ENCODE measurements around the gene STXBP5.

Gene STXBP5

GRCh38 chr6:147207351-147207750 is 3.1 kb downstream of the STXBP5 start:
- no peak overlapping the region for H3K4me3 ChIP-seq (ENCODE audit: low read depth, low read length)
- DNase-seq (ENCODE audit: low read depth) = no peak

GRCh38 chr6:147207837-147208754 is 3.9 kb downstream of the STXBP5 start:
- DNase-seq (ENCODE audit: low read depth) = no peak
- no peak overlapping the region for H3K4me3 ChIP-seq (ENCODE audit: low read depth, low read length)

- no peak for DNase-seq (ENCODE audit: low read depth)
- no peak overlapping the region for H3K4me3 ChIP-seq (ENCODE audit: low read depth, low read length)
Observed at GRCh38 chr6:147209762-147210449, 5.7 kb downstream of the STXBP5 start.

- DNase-seq (ENCODE audit: low read depth) = no peak
- H3K4me3 ChIP-seq (ENCODE audit: low read depth, low read length) = no peak overlapping the region
Observed at GRCh38 chr6:147211349-147211748, 7.1 kb downstream of the STXBP5 start.

GRCh38 chr6:147211831-147212230 is 7.6 kb downstream of the STXBP5 start:
- DNase-seq (ENCODE audit: low read depth) = no peak
- H3K4me3 ChIP-seq (ENCODE audit: low read depth, low read length) = no peak overlapping the region

- no peak for DNase-seq (ENCODE audit: low read depth)
- no peak overlapping the region for H3K4me3 ChIP-seq (ENCODE audit: low read depth, low read length)
Observed at GRCh38 chr6:147212622-147213021, 8.4 kb downstream of the STXBP5 start.

GRCh38 chr6:147213772-147214171 is 9.6 kb downstream of the STXBP5 start:
- no peak for DNase-seq (ENCODE audit: low read depth)

GRCh38 chr6:147214248-147215227 is 10.3 kb downstream of the STXBP5 start:
- no peak for DNase-seq (ENCODE audit: low read depth)
- no peak overlapping the region for H3K4me3 ChIP-seq (ENCODE audit: low read depth, low read length)

More at GRCh38 chr6:147213772-147214171, 9.6 kb downstream of the STXBP5 start:
- H3K4me3 ChIP-seq (ENCODE audit: low read depth, low read length) = no peak overlapping the region

GRCh38 chr6:147216915-147217314 is 12.7 kb downstream of the STXBP5 start:
- no peak overlapping the region for H3K4me3 ChIP-seq (ENCODE audit: low read depth, low read length)
- no peak for DNase-seq (ENCODE audit: low read depth)

GRCh38 chr6:147217840-147218404 is 13.7 kb downstream of the STXBP5 start:
- H3K4me3 ChIP-seq (ENCODE audit: low read depth, low read length) = no peak overlapping the region
- no peak for DNase-seq (ENCODE audit: low read depth)

- no peak overlapping the region for H3K4me3 ChIP-seq (ENCODE audit: low read depth, low read length)
- DNase-seq (ENCODE audit: low read depth) = no peak
Observed at GRCh38 chr6:147218797-147219196, 14.6 kb downstream of the STXBP5 start.

GRCh38 chr6:147219463-147219862 is 15.2 kb downstream of the STXBP5 start:
- DNase-seq (ENCODE audit: low read depth) = no peak

GRCh38 chr6:147220345-147220744 is 16.1 kb downstream of the STXBP5 start:
- no peak for DNase-seq (ENCODE audit: low read depth)
- H3K4me3 ChIP-seq (ENCODE audit: low read depth, low read length) = no peak overlapping the region

More at GRCh38 chr6:147219463-147219862, 15.2 kb downstream of the STXBP5 start:
- no peak overlapping the region for H3K4me3 ChIP-seq (ENCODE audit: low read depth, low read length)

GRCh38 chr6:147221739-147222138 is 17.5 kb downstream of the STXBP5 start:
- H3K4me3 ChIP-seq (ENCODE audit: low read depth, low read length) = no peak overlapping the region
- no peak for DNase-seq (ENCODE audit: low read depth)

- H3K4me3 ChIP-seq (ENCODE audit: low read depth, low read length) = no peak overlapping the region
- DNase-seq (ENCODE audit: low read depth) = no peak
Observed at GRCh38 chr6:147222160-147222838, 18.1 kb downstream of the STXBP5 start.

GRCh38 chr6:147223736-147224135 is 19.5 kb downstream of the STXBP5 start:
- no peak for DNase-seq (ENCODE audit: low read depth)
- H3K4me3 ChIP-seq (ENCODE audit: low read depth, low read length) = no peak overlapping the region

- H3K4me3 ChIP-seq (ENCODE audit: low read depth, low read length) = no peak overlapping the region
- DNase-seq (ENCODE audit: low read depth) = no peak
Observed at GRCh38 chr6:147226163-147226724, 22.0 kb downstream of the STXBP5 start.

GRCh38 chr6:147226877-147227276 is 22.7 kb downstream of the STXBP5 start:
- no peak for DNase-seq (ENCODE audit: low read depth)
- H3K4me3 ChIP-seq (ENCODE audit: low read depth, low read length) = no peak overlapping the region
